Aorta (tissue), 5 donors: ENCODE measurements around the gene SH2D3A. TPM values are rescaled to one million over a fixed set of nuclear protein-coding genes. Genes with fewer than 3 reads are reported as not detected.

ENCODE experiments used
- ATAC-seq: fragments of 200-7000 bp; cut with Tn5 transposase; one replicate; pipeline ENCODE4 v1.9.1; 2022; ENCODE audit warnings: moderate library complexity; ENCODE audit not compliant: low FRiP score
- DNase-seq, 2 donors: peaks; one replicate each; pipeline ENCODE4 v3.0.0-alpha.2; 2020
- H3K27ac ChIP-seq, 2 donors: one replicate each; pipeline ENCODE4 v1.5.1; 2013; ENCODE audit warnings: low read length in 2 of 2, mild to moderate bottlenecking in 2 of 2, moderate library complexity in 2 of 2, control low read depth in 1 of 2, inconsistent platforms in 1 of 2, low read depth in 1 of 2
- H3K27me3 ChIP-seq, 2 donors: one replicate each; pipeline ENCODE4 v1.6.1; 2013; ENCODE audit warnings: control low read depth in 1 of 2, low read length in 1 of 2, mild to moderate bottlenecking in 1 of 2, moderate library complexity in 1 of 2; ENCODE audit not compliant: insufficient read depth in 2 of 2, control insufficient read depth in 1 of 2
- H3K36me3 ChIP-seq, 2 donors: one replicate each; pipeline ENCODE4 v1.6.1; 2013; ENCODE audit warnings: control low read depth in 1 of 2, low read length in 1 of 2, mild to moderate bottlenecking in 1 of 2; ENCODE audit not compliant: insufficient read depth in 2 of 2, control insufficient read depth in 1 of 2
- H3K4me1 ChIP-seq, 2 donors: one replicate each; pipeline ENCODE4 v1.6.1; 2013; ENCODE audit warnings: low read length in 2 of 2, control low read depth in 1 of 2, mild to moderate bottlenecking in 1 of 2, moderate library complexity in 1 of 2; ENCODE audit not compliant: insufficient read depth in 2 of 2, control insufficient read depth in 1 of 2
- H3K4me3 ChIP-seq, 2 donors: one replicate each; pipeline ENCODE4 v1.5.1; 2013; ENCODE audit warnings: low read length in 2 of 2, control low read depth in 1 of 2, mild to moderate bottlenecking in 1 of 2
- H3K9me3 ChIP-seq: one replicate; pipeline ENCODE4 v1.6.1; 2013; ENCODE audit warnings: mild to moderate bottlenecking, low read length; ENCODE audit not compliant: control insufficient read depth
- WGBS, 2 donors: extraction: QIAGEN DNeasy Blood & Tissue Kit; methylation state at CpG; one replicate each; pipeline ENCODE4 v1.1.7; 2013; 5-methylcytosine and 5-hydroxymethylcytosine counted together
- intact Hi-C, 2 donors: fragments of 100-400 bp; cut with DNase I; formaldehyde crosslinking; loops; one replicate each; pipeline versions ENCODE4 v1.14.2 to v1.15.0; 2022
- polyA plus RNA-seq, 2 donors: library from polyadenylated mRNA; stranded (reverse); fragments of 200-250 nt; gene quantifications; one replicate each; pipeline ENCODE4 v1.2.3, GENCODE V29; 2013
- total RNA-seq, 2 donors: library from RNA; stranded (reverse); fragmentation: NEBNext Ultra II Directional; extraction: Animal tissue kit (Norgen Biotek cat#: 25700); gene quantifications; one replicate each; pipeline ENCODE4 v1.2.1, GENCODE V29; 2021
- donor health status: healthy with polysubstance abuse.
- donor health status: Bipolar disorder and iron deficiency.
- donor health status: DM: no; HTN: no; CAD: no.
- donor health status: DM: no; HTN: no; CAD: no.
- donor health status: DM: yes; HTN: yes; CAD: no.

Gene SH2D3A
- total and polyA plus RNA-seq, 4 donors = 0.26 to 4.1 (median 0.85) TPM

- no peak overlapping the region for H3K4me3 ChIP-seq
- DNase-seq (peak; percentile 89 to 96), ATAC-seq (peak; percentile 88)
- no peaks in the 10 kb centered on the region for H3K9me3 ChIP-seq
- intact Hi-C loops = loop anchor here (2.0 to 10.0 kb wide), 3 partner anchors 56 to 1062 kb away; partner anchors contain the start of genes HSD11B1L (in 1 of the 2), MICOS13 (in 1 of the 2) and MLLT1 (in 1 of the 2)
- peak overlapping the region; percentile 20 to 88 for H3K27ac ChIP-seq
- H3K36me3 ChIP-seq = peaks cover 4 to 6% of the 10 kb centered on the region in 2 donors
- no peaks in the 10 kb centered on the region for H3K4me1 ChIP-seq
- H3K27me3 ChIP-seq = no peaks in the 10 kb centered on the region
- WGBS, 2 donors = 4 to 5% methylated on average over 40 to 41 of the region's 41 CpGs
These were observed 22.6 kb downstream of the SH2D3A start for GRCh38 chr19:6744381-6745301.

DNA sequence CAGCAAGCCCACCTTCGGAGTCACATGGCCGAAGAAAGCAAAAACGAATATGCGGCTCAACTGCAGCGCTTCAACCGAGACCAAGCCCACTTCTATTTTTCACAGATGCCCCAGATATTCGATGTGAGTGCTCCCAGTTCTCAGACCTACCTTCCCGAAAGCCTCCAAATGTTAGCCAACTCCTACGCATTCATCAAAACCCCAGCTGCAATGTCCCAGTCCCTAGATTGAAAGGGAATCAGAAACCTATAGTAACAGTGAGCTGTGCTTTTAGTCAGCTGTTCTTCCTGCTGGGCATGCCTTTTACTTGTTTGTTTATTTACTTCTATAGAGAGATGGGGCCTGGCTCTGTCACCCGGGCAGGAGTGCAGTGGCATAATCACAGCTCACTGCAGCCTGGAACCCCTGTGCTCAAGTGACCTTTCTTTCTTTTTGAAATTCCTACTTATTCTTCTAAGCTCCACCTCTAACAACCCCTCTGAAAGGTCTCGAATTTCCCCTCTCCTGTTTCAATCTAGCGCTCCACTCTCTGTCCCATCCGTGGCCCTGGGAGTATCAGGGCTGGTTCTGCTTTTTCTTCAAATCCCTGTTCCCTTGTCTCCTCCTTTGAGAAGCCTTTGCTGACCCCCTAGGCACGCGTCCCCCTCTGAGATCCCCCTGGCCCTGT, 23.4 kb downstream of the SH2D3A start:
- intact Hi-C loops = loop anchor here (2.0 to 10.0 kb wide), 3 partner anchors 57 to 1062 kb away; partner anchors contain the start of genes HSD11B1L (in 1 of the 2), MICOS13 (in 1 of the 2) and MLLT1 (in 1 of the 2)
- WGBS, 2 donors = 73 to 76% methylated on average over 15 of the region's 15 CpGs

DNA sequence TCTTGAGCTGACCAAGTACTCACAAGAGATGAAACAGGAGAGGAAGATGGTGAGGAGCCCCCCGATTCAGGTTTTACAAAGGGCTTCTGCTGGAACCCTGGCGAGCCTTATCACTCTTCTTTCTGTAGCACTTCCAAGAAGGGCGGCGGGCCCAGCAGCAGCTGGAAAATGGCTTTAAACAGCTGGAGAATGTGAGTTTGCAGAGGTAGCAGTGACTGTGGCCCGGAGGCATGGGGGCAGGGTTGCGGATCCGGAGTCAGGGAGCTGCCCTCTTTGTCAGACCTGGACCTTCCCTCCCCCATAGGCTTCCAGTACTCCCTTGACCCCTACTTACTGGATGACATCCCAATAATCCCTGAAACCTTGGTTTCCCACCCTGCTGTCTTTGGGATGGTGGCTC, 24.2 kb downstream of the SH2D3A start:
- DNase-seq (no peak), ATAC-seq (no peak)
- no peaks in the 10 kb centered on the region for H3K4me1 ChIP-seq
- no peak overlapping the region for H3K27ac ChIP-seq
- 80 to 83% methylated on average over 7 of the region's 7 CpGs for WGBS, 2 donors
- no peaks in the 10 kb centered on the region for H3K27me3 ChIP-seq
- peaks cover 4 to 6% of the 10 kb centered on the region in 2 donors for H3K36me3 ChIP-seq
- no peak overlapping the region for H3K4me3 ChIP-seq
- no peaks in the 10 kb centered on the region for H3K9me3 ChIP-seq
- intact Hi-C loops = loop anchor here (5.0 to 10.0 kb wide), 2 partner anchors 468 to 1061 kb away; partner anchors contain the start of genes HSD11B1L (in 1 of the 2), MICOS13 (in 1 of the 2) and MLLT1 (in 1 of the 2)

More for the DNA sequence above, 23.4 kb downstream of the SH2D3A start:
- H3K27me3 ChIP-seq = no peaks in the 10 kb centered on the region
- DNase-seq (no peak), ATAC-seq (no peak)
- H3K4me3 ChIP-seq = no peak overlapping the region
- H3K36me3 ChIP-seq = peaks cover 4 to 6% of the 10 kb centered on the region in 2 donors
- H3K4me1 ChIP-seq = no peaks in the 10 kb centered on the region
- H3K27ac ChIP-seq = peak overlapping the region in 1 of 2 donors; percentile 88
- H3K9me3 ChIP-seq = no peaks in the 10 kb centered on the region

GRCh38 chr19:6740589-6741343, 26.5 kb downstream of the SH2D3A start:
- ATAC-seq (peak; percentile 0), DNase-seq (peak; percentile 78 to 90)
- intact Hi-C loops = loop anchor here (5.0 to 10.0 kb wide), 2 partner anchors 466 to 1058 kb away; partner anchors contain the start of genes HSD11B1L (in 1 of the 2), MICOS13 (in 1 of the 2) and MLLT1 (in 1 of the 2)
- 1% methylated on average over 43 to 46 of the region's 46 CpGs for WGBS, 2 donors
- peak overlapping the region; percentile 18 to 84 for H3K27ac ChIP-seq
- H3K36me3 ChIP-seq = no peaks in the 10 kb centered on the region
- no peaks in the 10 kb centered on the region for H3K4me1 ChIP-seq
- no peaks in the 10 kb centered on the region for H3K27me3 ChIP-seq
- no peaks in the 10 kb centered on the region for H3K9me3 ChIP-seq
- peak overlapping the region; percentile 83 to 98 for H3K4me3 ChIP-seq

DNA sequence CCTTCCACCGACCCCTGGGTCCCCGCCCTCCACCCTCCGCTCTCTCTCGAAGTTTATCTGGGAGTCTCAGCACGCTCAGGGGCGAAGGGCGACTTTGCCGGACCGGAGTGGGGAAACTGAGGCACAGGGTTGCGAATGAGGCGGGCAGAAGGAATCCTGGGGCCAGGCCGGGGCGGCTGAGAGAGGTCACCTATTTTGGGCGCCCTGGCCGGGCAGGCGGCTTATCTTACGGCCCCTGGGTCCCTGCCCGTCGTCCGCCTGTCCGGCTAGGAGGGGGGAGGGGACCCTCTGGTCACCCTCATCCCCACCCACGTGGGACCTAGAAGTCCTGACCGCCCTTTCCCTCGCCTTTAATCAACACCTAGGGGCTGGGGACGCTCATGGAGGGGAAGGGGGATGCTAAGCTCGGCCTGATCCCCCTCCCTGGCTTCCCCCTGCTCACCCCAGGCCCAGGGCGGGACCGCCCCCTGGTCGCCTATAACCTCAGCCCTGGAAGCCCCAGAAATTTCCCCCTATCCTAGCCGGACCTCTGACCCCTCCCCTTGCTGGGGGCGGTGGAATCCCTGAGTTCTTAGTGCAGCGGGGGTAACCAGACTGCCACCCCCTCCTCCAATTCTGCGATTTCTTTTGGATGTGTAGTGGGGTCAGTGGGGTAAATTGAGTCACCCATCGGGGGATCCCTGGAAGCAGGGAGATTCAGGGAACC, 27.2 kb downstream of the SH2D3A start:
- ATAC-seq = no peak
- 0% methylated on average over 29 to 34 of the region's 34 CpGs for whole genome bisulfite sequencing, 2 donors
- no peaks in the 10 kb centered on the region for H3K4me1 ChIP-seq
- peak overlapping the region in 1 of 2 donors; percentile 73 for H3K27ac ChIP-seq
- no peaks in the 10 kb centered on the region for H3K36me3 ChIP-seq
- DNase-seq = no peak
- peak overlapping the region; percentile 83 to 98 for H3K4me3 ChIP-seq
- H3K9me3 ChIP-seq = no peaks in the 10 kb centered on the region
- no peaks in the 10 kb centered on the region for H3K27me3 ChIP-seq
- intact Hi-C loops = loop anchor here (2.0 to 10.0 kb wide), 6 partner anchors 105 to 1058 kb away; partner anchors contain the start of genes CRB3 (in 1 of the 2), HSD11B1L (in 1 of the 2), MICOS13 (in 1 of the 2) and MLLT1 (in 1 of the 2)

DNA sequence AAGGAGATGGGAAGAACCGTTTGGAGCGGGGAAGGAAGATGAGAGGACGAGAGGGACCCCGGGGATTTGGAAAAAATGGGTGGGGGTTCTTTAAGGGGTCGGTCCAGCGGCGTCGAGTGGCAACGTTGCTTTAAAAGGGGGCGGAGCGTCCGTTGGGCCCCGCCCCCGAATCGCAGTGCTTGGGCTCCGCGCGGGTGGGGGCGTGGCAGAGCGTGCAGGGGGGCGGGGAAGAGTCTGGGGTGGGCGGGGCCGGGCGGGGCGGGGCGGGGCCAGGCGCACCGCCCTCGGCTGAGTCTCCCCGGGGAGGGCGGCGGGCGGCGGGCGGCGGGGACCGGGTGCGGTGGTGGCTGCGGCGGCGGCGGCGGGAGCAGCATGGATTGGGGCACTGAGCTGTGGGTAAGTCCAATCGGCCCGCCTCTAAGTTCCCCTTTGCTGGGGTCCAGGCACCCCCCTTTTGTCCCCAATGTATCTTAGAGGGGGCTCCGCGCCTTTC, 27.8 kb downstream of the SH2D3A start, which contains the start of gene TRIP10:
Gene TRIP10, plus strand, starts transcription at position 291 of the 493 bp plus-strand sequence. Its CDS starts 82 bp downstream, at position 373.
- ATAC-seq (peak; percentile 71), DNase-seq (peak; percentile 89 to 95)
- Histone ChIP-seq H3K4me3 (peak within 1 kb of the TSS; percentile 83 to 98), H3K4me1 (no peaks in the 10 kb centered on the region), H3K36me3 (no peaks in the 10 kb centered on the region), H3K9me3 (no peaks in the 10 kb centered on the region), H3K27me3 (no peaks in the 10 kb centered on the region), H3K27ac (peak within 1 kb of the TSS; percentile 2 to 92)
- WGBS, 2 donors = 0 to 1% methylated on average over 9 to 47 of the region's 47 CpGs
- intact Hi-C loops = loop anchor here in 1 of 2 donors (2.0 to 10.0 kb wide), 4 partner anchors 105 to 277 kb away; partner anchors contain the start of gene CRB3

GRCh38 chr19:6738787-6739389, 28.3 kb downstream of the SH2D3A start:
- 13 to 16% methylated on average over 24 of the region's 24 CpGs for WGBS, 2 donors
- no peaks in the 10 kb centered on the region for H3K27me3 ChIP-seq
- no peak for ATAC-seq
- peak overlapping the region; percentile 2 to 92 for H3K27ac ChIP-seq
- no peak overlapping the region for H3K4me3 ChIP-seq
- H3K4me1 ChIP-seq = no peaks in the 10 kb centered on the region
- intact Hi-C loops = loop anchor here in 1 of 2 donors (2.0 to 10.0 kb wide), 4 partner anchors 104 to 277 kb away; partner anchors contain the start of gene CRB3
- peak in 1 of 2 donors; percentile 75 for DNase-seq
- H3K36me3 ChIP-seq = no peaks in the 10 kb centered on the region
- H3K9me3 ChIP-seq = no peaks in the 10 kb centered on the region
